IMR-90 (cell line): ENCODE results near the gene LOXL3.

ENCODE experiments used
- BHLHE40 ChIP-seq: fragments of 150-350 bp; IDR thresholded peaks from 2 replicates; pipeline ENCODE4 v1.6.1; 2016; ENCODE audit warnings: mild to moderate bottlenecking, low read depth, low read length
- CEBPB ChIP-seq: IDR thresholded peaks from 2 replicates; pipeline ENCODE4 v1.6.1; 2012; ENCODE audit warnings: low read depth, low read length, improper control_type of control experiment
- CTCF ChIP-seq: conservative IDR thresholded peaks from 2 replicates; pipeline ENCODE4 v1.5.1; 2012; ENCODE audit warnings: mild to moderate bottlenecking, low read depth, low read length, improper control_type of control experiment
- MAFK ChIP-seq: IDR thresholded peaks from 2 replicates; pipeline ENCODE4 v1.6.1; 2012; ENCODE audit warnings: low read depth, low read length, improper control_type of control experiment
- MAZ ChIP-seq: IDR thresholded peaks from 2 replicates; pipeline ENCODE4 v1.6.1; 2012; ENCODE audit warnings: low read depth, mild to moderate bottlenecking, low read length, improper control_type of control experiment, moderate library complexity, borderline replicate concordance
- MXI1 ChIP-seq: IDR thresholded peaks from 2 replicates; pipeline ENCODE4 v1.6.1; 2012; ENCODE audit warnings: low read depth, mild to moderate bottlenecking, low read length, moderate library complexity, borderline replicate concordance
- POLR2A ChIP-seq: IDR thresholded peaks from 2 replicates; pipeline ENCODE4 v1.6.1; 2012; ENCODE audit warnings: mild to moderate bottlenecking, low read depth, low read length
- SMC3 ChIP-seq: fragments of 150-350 bp; IDR thresholded peaks from 2 replicates; pipeline ENCODE4 v1.6.1; 2016; ENCODE audit warnings: low read depth, mild to moderate bottlenecking, antibody characterized with exemption, low read length, moderate library complexity
- USF2 ChIP-seq: fragments of 150-350 bp; IDR thresholded peaks from 2 replicates; pipeline ENCODE4 v1.6.1; 2017; ENCODE audit warnings: mild to moderate bottlenecking, antibody characterized with exemption, low read length, low read depth

GRCh38 chr2:74536166-74536950 is 17.4 kb downstream of the LOXL3 start:
- TF ChIP-seq USF2 (no peak), MAZ (no peak), CTCF (no peak), CEBPB (no peak), POLR2A (no peak), BHLHE40 (no peak), MAFK (no peak), SMC3 (no peak), MXI1 (no peak)
